AG09319 (cell line): ENCODE results near the gene GOLGA8H.
A peak's percentile ranks its signal among the peaks of the same experiment; 100 is the strongest.
"Not testable (repeated sequence)": the region's sequence is repeated elsewhere in the genome, so short reads cannot be mapped to it uniquely, and the experiment has no call there.

ENCODE experiments used
- DNase-seq: peaks from one replicate; pipeline ENCODE4 v3.0.0-alpha.2; 2010; ENCODE audit warnings: low read depth; ENCODE audit errors: extremely low read depth
- CTCF ChIP-seq: IDR thresholded peaks from 2 replicates; pipeline ENCODE4 v1.5.1; 2011; ENCODE audit warnings: low read depth, mild to moderate bottlenecking, inconsistent platforms, low read length, moderate library complexity

Gene GOLGA8H

GRCh38 chr15:30661154-30661553 lies 57.3 kb downstream of the GOLGA8H start:
- not testable (repeated sequence) for DNase-seq
- peak; percentile 38 for TF ChIP-seq CTCF
